Smooth muscle cell (in vitro differentiated cells): ENCODE data around the gene ACACB. TPM values are rescaled to one million over a fixed set of nuclear protein-coding genes. Genes with fewer than 3 reads are reported as not detected.

Experiments
- DNase-seq: peaks from one replicate; lab custom pipeline; 2025; ENCODE audit not compliant: unreplicated experiment; lab: John Stamatoyannopoulos, UW
- H2AFZ ChIP-seq: fragments of 200-600 bp; sonication (generic); 2 replicates; pipeline ENCODE4 v1.6.0; 2016; ENCODE audit warnings: antibody characterized with exemption, low read depth, mild to moderate bottlenecking
- H3F3A ChIP-seq: fragments of 200-600 bp; sonication (generic); 2 replicates; pipeline ENCODE4 v1.6.0; 2017; ENCODE audit warnings: antibody characterized with exemption, low read depth
- H3K27ac ChIP-seq: fragments of 200-600 bp; sonication (generic); 2 replicates; pipeline ENCODE4 v1.5.1; 2016; ENCODE audit warnings: low read depth, mild to moderate bottlenecking
- H3K27me3 ChIP-seq: fragments of 200-600 bp; sonication (generic); 2 replicates; pipeline ENCODE4 v1.6.1; 2016; ENCODE audit warnings: low read depth, mild to moderate bottlenecking
- H3K36me3 ChIP-seq: fragments of 200-600 bp; sonication (generic); 2 replicates; pipeline ENCODE4 v1.5.1; 2016; ENCODE audit warnings: low read depth
- H3K4me1 ChIP-seq: fragments of 200-600 bp; sonication (generic); 2 replicates; pipeline ENCODE4 v1.5.1; 2016; ENCODE audit warnings: low read depth
- H3K4me2 ChIP-seq: fragments of 200-600 bp; sonication (generic); 2 replicates; pipeline ENCODE4 v1.6.0; 2016; ENCODE audit warnings: mild to moderate bottlenecking
- H3K4me3 ChIP-seq: fragments of 200-600 bp; sonication (generic); 2 replicates; pipeline ENCODE4 v1.5.1; 2016; ENCODE audit warnings: mild to moderate bottlenecking
- H3K79me2 ChIP-seq: fragments of 200-600 bp; sonication (generic); 2 replicates; pipeline ENCODE4 v1.6.0; 2016; ENCODE audit warnings: low read depth, mild to moderate bottlenecking
- H3K9ac ChIP-seq: fragments of 200-600 bp; sonication (generic); 2 replicates; pipeline ENCODE4 v1.6.0; 2016; ENCODE audit warnings: low read depth
- H3K9me3 ChIP-seq: fragments of 200-600 bp; sonication (generic); replicated peaks from 2 replicates; pipeline ENCODE4 v1.5.1; 2016; ENCODE audit warnings: low read depth
- H4K20me1 ChIP-seq: fragments of 200-600 bp; sonication (generic); 2 replicates; pipeline ENCODE4 v1.6.0; 2016; ENCODE audit warnings: low read depth
- CTCF ChIP-seq: fragments of 200-600 bp; sonication (generic); IDR thresholded peaks from 2 replicates; pipeline ENCODE4 v1.5.1; 2017; ENCODE audit warnings: borderline replicate concordance, mild to moderate bottlenecking, antibody characterized with exemption; ENCODE audit not compliant: insufficient read depth, poor library complexity, severe bottlenecking
- WGBS: methylation state at CpG from one replicate; pipeline ENCODE4 v1.1.7; 2016; ENCODE audit warnings: low lambda C conversion rate; 5-methylcytosine and 5-hydroxymethylcytosine counted together
- polyA plus RNA-seq: library from polyadenylated mRNA; unstranded; fragments of >200 nt; fragmentation: Nextera tagmentation; extraction: Ambion mirVana; gene quantifications from 2 replicates; pipeline ENCODE4 v1.2.1, GENCODE V29; 2016
- total RNA-seq: library from RNA; depleted of rRNA; stranded (reverse); fragments of >200 nt; gene quantifications from 2 replicates; pipeline ENCODE4 v1.2.3, GENCODE V29; 2014

Gene ACACB
- total and polyA plus RNA-seq, 2 experiments from 2014 or later: 0.58 to 2.0 TPM

DNA sequence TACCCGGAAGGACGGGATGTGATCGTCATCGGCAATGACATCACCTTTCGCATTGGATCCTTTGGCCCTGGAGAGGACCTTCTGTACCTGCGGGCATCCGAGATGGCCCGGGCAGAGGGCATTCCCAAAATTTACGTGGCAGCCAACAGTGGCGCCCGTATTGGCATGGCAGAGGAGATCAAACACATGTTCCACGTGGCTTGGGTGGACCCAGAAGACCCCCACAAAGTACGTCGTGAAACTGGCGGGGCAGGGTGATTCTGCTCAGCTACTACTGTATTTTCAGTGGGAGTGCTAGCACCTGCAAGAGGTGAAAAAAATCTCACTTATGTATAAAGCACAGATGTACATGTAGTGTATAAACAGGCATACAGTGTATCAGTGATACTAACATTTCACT is 129.8 kb downstream of the ACACB start:
- Histone ChIP-seq H4K20me1 (no peaks in the 10 kb centered on the region), H3K9ac (no peak overlapping the region), H2AFZ (no peak overlapping the region), H3K4me3 (no peak overlapping the region), H3K27me3 (no peaks in the 10 kb centered on the region), H3F3A (no peaks in the 10 kb centered on the region), H3K27ac (no peak overlapping the region), H3K9me3 (no peaks in the 10 kb centered on the region), H3K79me2 (no peaks in the 10 kb centered on the region), H3K36me3 (no peaks in the 10 kb centered on the region), H3K4me1 (no peaks in the 10 kb centered on the region), H3K4me2 (no peak overlapping the region)
- DNase-seq: no peak
- no peak for TF ChIP-seq CTCF
- WGBS: 97% methylated on average over 15 of the region's 15 CpGs

DNA sequence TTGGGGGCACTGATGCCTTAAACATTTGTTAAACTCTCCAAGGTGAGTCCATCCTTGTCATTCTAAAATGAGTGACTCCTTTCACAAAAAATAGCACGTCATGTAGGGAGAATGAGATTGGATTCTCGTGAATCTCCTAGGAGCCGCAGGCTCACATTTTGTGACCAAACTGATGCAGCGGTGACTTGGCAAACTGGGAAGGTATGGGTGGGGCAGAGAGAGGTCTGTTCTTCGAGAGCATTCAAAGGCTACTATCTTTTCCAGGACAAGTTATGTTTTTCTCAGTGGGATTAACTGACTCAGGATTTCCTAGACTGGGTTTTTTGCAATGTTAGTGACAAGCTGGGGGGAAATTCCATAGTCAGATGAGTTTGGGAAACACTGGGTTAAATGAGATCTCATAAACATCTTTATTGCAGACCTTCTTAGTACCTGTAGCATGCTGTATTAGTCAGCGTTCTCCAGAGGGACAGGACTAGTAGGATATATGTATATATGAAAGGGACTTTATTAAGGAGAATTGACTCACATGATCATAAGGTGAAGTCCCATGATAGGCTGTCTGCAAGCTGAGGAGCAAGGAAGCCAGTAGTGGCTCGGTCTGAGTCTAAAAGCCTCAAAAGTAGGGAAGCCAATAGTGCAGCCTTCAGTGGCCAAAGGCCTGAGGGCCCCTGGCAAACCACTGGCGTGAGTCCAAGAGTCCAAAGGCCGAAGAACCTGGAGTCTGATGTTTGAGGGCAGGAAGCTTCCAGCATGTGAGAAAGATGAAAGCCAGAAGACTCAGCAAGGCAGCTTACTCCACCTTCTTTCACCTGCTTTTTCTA is 131.7 kb downstream of the ACACB start:
- no peaks in the 10 kb centered on the region for H3K36me3 ChIP-seq
- no peak for TF ChIP-seq CTCF
- no peak overlapping the region for H3K9ac ChIP-seq
- no peaks in the 10 kb centered on the region for H3K27me3 ChIP-seq
- no peaks in the 10 kb centered on the region for H4K20me1 ChIP-seq
- no peak overlapping the region for H3K27ac ChIP-seq
- H3K9me3 ChIP-seq: no peaks in the 10 kb centered on the region
- no peak for DNase-seq
- no peaks in the 10 kb centered on the region for H3F3A ChIP-seq
- H3K79me2 ChIP-seq: no peaks in the 10 kb centered on the region
- H3K4me2 ChIP-seq: no peak overlapping the region
- H3K4me1 ChIP-seq: no peaks in the 10 kb centered on the region
- no peak overlapping the region for H3K4me3 ChIP-seq
- no peak overlapping the region for H2AFZ ChIP-seq
- 89% methylated on average over 9 of the region's 9 CpGs for WGBS

GRCh38 chr12:109250523-109250922 is 134.1 kb downstream of the ACACB start:
- H3F3A ChIP-seq: no peaks in the 10 kb centered on the region
- DNase-seq: no peak
- no peak overlapping the region for H2AFZ ChIP-seq
- H4K20me1 ChIP-seq: no peaks in the 10 kb centered on the region
- H3K4me1 ChIP-seq: no peaks in the 10 kb centered on the region
- no peak for TF ChIP-seq CTCF
- H3K27ac ChIP-seq: no peak overlapping the region
- no peaks in the 10 kb centered on the region for H3K36me3 ChIP-seq
- WGBS: 100% methylated on average over 1 of the region's 1 CpG
- H3K9me3 ChIP-seq: peaks cover 6% of the 10 kb centered on the region
- H3K9ac ChIP-seq: no peak overlapping the region
- H3K79me2 ChIP-seq: no peaks in the 10 kb centered on the region
- H3K4me3 ChIP-seq: no peak overlapping the region
- H3K4me2 ChIP-seq: no peak overlapping the region
- no peaks in the 10 kb centered on the region for H3K27me3 ChIP-seq

DNA sequence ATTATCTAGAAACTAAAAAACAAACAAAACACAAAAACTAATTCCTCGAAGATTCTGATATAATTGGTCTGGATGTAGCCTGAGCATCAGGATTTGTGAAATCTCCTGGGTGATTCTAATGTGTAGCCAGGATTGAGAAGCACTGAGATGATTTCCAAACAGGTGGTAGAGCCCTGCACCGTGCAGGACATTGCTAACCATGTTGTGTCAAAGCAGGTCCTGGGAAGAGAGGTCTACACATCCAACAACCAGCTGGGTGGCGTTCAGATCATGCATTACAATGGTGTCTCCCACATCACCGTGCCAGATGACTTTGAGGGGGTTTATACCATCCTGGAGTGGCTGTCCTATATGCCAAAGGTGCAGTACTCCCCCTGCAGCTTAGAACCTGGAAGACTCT is 136.4 kb downstream of the ACACB start:
- Histone ChIP-seq H3K4me2 (no peak overlapping the region), H2AFZ (no peak overlapping the region), H3K79me2 (no peaks in the 10 kb centered on the region), H3K9me3 (peaks cover 6% of the 10 kb centered on the region), H3K27me3 (no peaks in the 10 kb centered on the region), H4K20me1 (no peaks in the 10 kb centered on the region), H3K9ac (no peak overlapping the region), H3K4me1 (no peaks in the 10 kb centered on the region), H3K4me3 (no peak overlapping the region), H3K36me3 (no peaks in the 10 kb centered on the region), H3K27ac (no peak overlapping the region), H3F3A (no peaks in the 10 kb centered on the region)
- TF ChIP-seq CTCF: no peak
- DNase-seq: no peak
- 87% methylated on average over 4 of the region's 4 CpGs for WGBS
